Middle frontal gyrus (tissue), 1 donor: ENCODE results near the gene CLDN1.

Experiments
- DNase-seq: peaks from one replicate; pipeline ENCODE4 v3.0.0-alpha.2; 2015; ENCODE audit warnings: low spot score; ENCODE audit errors: extremely low spot score

The CLDN1 gene

GRCh38 chr3:190333961-190334360, 11.7 kb upstream of the CLDN1 start:
- DNase-seq = no peak

DNA sequence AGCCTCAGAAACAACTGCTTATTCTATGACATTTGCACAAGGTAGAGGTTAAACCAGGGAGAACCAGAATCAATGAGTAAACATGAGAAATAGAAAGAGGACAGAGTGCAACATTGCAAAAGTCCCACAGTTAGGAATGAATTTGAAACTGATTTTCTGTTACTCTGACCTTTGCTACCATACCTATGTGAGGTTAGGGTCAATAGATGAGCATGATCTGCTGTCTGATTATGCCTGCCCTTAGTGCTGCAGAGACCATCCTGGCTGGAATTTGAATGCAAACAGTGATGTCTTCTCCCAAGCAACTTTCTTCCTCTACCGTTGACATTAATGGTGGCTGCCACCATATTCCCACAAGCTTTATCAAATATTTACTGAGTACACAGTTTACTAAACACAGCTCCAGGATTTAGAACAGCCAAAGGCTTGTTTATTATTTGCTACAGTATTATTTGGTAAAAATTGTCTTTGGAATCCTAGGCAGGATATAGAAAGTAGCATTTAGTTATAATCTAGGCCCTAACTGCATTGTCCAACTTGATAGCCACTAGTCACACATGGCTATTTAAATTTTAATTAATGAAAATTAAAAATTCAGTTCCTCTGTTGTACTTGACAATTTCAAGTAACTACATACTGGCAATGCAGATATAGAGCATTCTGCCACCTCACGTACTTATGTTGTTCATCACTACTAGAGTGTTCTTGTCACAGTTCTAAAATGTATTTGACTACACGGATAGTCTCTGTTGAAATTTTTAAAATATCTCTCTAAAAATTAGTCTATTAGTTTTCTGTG, 8.9 kb upstream of the CLDN1 start:
- DNase-seq = no peak

DNA sequence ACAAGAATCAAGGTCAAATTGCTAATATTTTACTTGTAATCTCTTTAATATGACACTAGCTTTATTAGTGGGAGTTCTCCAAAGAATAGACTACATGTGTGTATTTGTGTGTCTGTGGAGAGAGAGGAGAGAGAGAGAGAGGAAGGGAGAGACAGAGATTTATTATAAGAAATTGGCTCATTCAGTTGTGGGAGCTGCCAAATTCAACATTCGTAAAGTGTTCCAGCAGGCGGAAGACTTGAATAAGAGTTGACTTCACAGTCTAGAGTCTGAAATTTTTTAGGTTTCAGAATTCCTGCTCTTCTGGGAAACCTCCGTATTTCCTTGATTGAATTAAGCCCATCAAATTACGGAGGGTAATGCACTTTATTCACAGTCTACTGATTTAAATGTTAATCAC, 4.7 kb upstream of the CLDN1 start:
- DNase-seq = no peak

- no peak for DNase-seq
Measured at GRCh38 chr3:190326361-190326760, 4.1 kb upstream of the CLDN1 start.

DNA sequence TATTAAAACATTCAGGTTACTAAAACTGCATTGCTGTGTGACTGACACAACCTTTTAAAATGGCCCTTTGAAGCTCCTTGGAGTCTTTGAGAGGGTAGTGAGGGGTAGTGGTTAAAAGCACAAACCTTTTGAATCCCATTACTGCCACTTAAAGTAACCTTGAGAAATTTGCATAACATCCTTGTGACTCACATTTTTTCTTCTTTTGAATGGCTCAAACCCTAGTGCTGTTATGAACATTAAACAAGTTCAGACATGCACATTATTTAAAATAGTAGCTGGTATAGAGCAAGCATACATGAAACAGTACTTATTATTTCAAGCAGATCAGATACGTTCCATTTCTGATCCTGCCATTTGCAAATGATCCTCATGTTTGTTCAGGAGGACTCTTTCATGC, 3.7 kb upstream of the CLDN1 start:
- no peak for DNase-seq

DNA sequence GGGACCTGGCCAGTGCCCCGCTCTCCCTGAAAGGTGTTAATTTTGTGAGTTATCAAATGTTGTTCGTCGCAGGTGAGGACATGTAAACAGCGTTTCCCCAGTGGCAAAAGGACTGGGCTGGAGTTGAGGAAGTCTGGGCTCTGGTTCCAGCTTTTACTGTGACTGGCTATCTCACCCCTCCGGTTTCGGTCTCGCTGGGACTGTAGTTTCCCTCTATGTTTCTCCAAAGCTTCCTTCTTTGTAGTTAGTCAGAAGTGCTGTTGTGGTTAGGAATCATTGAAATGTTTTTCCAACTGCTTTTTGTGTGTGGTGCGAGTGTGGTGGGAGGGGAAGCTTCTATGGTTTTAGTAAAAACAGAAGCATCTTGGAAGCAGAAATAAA, 990 bp upstream of the CLDN1 start:
- no peak for DNase-seq

GRCh38 chr3:190322604-190323245, 479 bp upstream of the CLDN1 start:
- no peak for DNase-seq

DNA sequence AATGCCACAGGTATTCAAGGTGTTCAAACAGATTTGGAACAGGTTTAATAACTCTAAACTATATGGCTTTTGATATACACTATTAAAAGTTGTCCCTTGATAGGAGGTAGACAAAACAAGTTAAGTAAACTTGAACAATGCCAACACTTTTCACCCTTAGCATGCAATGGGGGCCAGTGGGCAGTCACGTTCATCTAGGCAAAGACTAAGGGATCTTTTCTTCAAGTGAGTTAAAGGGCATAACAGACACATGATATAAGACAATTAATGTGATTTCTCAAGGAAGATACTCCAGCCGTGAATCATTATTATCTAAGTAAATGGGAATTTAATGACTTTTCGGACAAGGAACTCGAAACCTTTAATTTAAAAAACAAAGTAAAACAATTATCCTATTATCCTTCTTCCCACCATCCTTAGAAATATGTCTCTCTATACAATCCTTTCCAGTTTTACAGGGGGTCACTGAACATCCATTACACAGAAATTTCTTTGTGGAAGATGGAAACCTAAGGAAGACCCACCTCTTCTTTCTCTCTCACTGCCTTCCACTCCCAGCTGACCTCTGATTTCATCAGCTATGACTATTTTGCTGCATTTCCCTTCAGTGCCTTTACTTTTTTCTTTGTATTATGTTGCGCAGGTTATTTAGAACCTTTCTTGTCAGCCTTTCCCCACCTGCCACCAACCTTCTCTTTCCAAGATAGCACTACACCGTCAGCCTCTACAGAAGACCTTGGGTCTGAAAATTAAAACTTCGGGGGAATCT, 1.5 kb downstream of the CLDN1 start:
- no peak for DNase-seq

DNA sequence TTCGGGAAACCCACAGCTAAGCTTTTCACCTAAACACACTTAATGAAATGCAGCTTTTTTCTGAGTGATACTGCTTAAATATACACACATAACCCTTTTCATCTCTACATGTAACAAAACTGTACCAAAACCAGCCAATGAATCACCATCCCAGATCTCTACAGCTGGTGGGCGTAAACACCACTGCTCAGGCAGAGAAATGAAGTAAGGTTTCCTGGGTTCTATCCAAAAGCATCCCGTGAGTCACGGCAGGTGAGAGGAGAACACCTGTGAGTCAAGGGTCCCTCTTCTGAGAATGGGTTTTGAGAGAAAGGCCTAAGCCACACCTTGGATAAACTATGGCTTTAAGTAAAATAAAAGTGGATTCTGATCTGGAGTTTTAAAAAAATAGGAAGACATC, 2.6 kb downstream of the CLDN1 start:
- no peak for DNase-seq

GRCh38 chr3:190318666-190319065, 3.6 kb downstream of the CLDN1 start:
- no peak for DNase-seq

DNA sequence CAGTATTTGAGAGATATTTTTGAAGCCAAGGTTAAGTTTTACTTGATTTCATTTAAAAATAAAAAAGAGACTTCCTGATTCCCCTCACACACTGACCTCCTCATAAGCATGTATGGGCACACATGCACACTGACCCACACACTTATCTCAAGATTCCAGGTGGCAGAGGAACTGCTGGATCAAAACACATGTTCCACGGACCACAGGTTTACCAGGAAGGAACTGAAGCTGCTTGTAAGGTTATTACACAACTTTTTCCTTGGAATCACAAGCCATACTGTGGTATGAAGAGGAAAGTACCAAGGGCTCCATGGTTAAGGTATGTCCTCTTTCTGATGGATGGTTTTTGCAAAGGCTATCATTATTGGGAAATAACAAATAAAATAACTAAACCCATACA, 7.5 kb downstream of the CLDN1 start:
- no peak for DNase-seq

GRCh38 chr3:190309414-190309813, 12.8 kb downstream of the CLDN1 start:
- no peak for DNase-seq

- no peak for DNase-seq
Measured at GRCh38 chr3:190308154-190308553, 14.1 kb downstream of the CLDN1 start.

GRCh38 chr3:190307164-190307545, 15.1 kb downstream of the CLDN1 start:
- no peak for DNase-seq

DNA sequence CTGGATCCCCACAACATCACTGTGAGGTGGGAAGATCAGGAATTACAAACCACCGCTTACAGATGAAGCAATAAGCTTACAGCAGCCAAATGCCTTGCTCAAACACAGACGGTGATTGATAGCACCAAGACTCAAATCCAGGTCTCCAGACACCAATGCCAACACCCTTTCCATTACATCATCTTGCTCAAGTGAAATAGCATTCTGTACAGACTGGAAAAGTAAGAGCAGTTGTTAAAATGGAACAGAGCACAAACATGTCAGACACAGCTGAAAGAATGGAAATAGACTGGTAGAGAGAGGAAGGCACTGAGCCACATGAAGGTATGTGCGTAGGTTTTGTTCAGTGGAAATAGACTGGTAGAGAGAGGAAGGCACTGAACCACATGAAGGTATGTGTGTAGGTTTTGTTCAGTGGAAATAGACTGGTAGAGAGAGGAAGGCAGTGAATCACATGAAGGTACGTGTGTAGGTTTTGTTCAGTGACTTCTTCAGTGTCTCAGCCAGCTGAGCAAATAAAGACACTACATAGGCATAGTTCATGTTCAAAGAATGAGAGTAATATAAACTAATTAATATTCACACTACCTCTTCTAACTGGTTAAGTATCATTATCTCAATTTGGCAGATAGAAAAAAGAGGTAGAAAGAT, 15.6 kb downstream of the CLDN1 start:
- no peak for DNase-seq

DNA sequence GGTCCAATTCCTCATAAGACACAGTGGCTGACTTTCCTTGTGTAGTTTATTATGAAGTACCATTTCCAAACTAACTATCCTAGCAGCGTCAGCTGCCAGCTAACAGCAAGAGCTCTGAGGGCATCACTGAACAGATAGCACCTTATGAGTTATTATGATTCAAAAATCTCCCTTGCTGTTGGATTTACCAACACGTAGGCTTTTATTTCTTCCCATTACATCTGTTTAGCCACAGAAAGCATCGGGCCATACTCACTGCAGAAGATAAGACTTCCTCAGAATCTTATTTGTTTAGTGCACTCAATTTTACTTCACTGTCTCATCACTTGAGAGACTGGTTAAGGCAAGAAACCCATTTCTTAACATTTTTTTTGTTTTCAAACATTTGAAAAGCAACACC, 16.2 kb downstream of the CLDN1 start:
- DNase-seq = no peak

GRCh38 chr3:190305406-190305805, 16.8 kb downstream of the CLDN1 start:
- DNase-seq = no peak

- DNase-seq = no peak
Measured at GRCh38 chr3:190303884-190304283, 18.4 kb downstream of the CLDN1 start.

DNA sequence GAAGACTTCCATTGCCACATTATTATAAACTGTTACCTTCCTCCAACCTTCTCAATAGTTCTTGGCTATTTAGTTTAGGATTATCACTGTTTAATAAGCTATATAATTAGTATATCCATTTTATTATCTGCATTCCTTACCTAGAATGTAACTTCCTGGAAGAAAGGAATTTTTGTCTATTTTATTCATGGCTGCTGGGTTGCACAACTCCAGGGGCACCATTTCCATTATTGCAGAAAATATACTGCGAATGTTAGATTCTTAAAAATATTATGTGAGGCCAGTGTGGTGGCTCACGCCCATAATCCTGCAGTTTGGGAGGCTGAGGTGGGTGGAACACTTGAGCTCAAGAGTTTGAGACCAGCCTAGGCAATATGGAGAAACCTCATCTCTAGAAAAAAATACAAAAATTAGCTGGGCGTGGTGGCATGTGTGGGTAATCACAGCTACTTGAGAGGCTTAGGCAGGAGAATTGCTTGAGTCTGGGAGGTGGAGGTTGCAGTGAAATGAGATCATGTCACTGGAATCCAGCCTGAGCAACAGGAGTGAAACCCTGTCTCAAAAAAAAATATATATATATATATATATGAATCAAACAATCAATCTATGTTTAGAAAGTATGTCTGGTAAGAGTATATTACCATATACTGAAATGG, 19.9 kb downstream of the CLDN1 start:
- DNase-seq = no peak

DNA sequence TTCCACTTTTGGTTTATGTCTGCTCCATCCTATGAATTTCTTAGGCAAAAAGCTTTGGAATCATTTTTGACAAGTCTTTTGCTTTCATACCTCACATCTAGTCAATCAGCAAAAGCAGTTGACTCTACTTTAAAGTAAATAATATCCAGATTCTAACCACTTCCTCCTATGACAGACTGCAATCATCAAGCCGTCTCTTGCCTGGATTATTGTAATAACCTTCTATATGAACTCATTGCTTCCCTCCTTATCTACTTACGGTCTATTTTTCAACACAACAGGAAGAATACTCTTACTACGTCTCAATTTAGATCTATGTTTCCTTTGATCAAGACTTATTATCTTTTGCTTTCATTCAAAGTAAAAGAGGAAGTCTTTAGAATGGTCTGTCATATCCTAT, 20.7 kb downstream of the CLDN1 start:
- DNase-seq = no peak

DNA sequence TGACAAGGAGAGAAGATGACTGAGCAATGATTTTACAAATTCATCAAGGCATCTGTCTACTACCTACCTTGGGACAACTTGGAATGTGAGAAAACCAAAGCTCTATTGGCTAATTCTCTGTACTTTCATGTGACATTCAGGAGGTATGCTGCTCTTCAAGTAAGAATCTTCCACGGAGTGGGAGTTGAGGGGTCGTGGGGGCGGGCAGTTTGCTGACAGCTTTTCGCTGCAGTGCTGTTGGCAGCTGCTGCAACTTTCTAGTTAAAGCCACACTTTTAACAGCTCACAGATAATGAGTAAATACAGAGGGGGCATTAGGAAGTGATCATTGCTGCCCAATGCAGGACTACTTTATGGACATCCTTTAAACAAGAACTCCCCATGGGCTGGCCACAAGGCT, 22.3 kb downstream of the CLDN1 start:
- no peak for DNase-seq
